ENCODE measurements around the gene SEC23IP. TPM values are rescaled to one million over a fixed set of nuclear protein-coding genes. Genes with fewer than 3 reads are reported as not detected.
"Not testable (repeated sequence)": the region's sequence is repeated elsewhere in the genome, so short reads cannot be mapped to it uniquely, and the experiment has no call there.

The SEC23IP gene
- total RNA-seq, 1 donor from 2014 or later: 39.2 TPM

DNA sequence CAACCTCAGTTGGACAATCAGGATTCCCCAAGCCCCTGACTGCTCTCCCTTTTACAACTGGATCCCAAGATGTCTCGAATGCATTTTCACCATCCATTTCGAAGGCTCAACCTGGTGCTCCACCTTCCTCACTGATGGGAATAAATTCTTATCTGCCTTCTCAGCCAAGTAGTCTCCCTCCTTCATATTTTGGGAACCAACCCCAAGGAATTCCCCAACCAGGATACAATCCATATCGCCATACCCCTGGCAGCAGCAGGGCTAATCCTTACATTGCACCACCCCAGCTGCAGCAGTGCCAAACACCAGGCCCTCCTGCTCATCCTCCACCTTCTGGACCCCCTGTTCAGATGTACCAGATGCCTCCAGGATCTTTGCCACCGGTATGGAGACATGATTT lies 6.0 kb downstream of the SEC23IP start:
- TF ChIP-seq, protein P1, sequence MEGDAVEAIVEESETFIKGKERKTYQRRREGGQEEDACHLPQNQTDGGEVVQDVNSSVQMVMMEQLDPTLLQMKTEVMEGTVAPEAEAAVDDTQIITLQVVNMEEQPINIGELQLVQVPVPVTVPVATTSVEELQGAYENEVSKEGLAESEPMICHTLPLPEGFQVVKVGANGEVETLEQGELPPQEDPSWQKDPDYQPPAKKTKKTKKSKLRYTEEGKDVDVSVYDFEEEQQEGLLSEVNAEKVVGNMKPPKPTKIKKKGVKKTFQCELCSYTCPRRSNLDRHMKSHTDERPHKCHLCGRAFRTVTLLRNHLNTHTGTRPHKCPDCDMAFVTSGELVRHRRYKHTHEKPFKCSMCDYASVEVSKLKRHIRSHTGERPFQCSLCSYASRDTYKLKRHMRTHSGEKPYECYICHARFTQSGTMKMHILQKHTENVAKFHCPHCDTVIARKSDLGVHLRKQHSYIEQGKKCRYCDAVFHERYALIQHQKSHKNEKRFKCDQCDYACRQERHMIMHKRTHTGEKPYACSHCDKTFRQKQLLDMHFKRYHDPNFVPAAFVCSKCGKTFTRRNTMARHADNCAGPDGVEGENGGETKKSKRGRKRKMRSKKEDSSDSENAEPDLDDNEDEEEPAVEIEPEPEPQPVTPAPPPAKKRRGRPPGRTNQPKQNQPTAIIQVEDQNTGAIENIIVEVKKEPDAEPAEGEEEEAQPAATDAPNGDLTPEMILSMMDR (IDR thresholded peaks at IDR 0.05): no peak
- no peaks in the 10 kb centered on the region for H3K27me3 Mint-ChIP-seq (ENCODE audit: insufficient read depth, low read depth)
- peaks cover 34% of the 10 kb centered on the region for H4K20me1 ChIP-seq (ENCODE audit: low read depth)
- no peak overlapping the region for H3K27ac ChIP-seq
- H3K36me3 ChIP-seq: no peaks in the 10 kb centered on the region
- H3K4me1 ChIP-seq: peaks cover 7% of the 10 kb centered on the region
- H2AFZ ChIP-seq (replicated peaks): no peak overlapping the region
- H3F3A ChIP-seq (ENCODE audit: low read depth): no peaks in the 10 kb centered on the region
- H3K4me3 Mint-ChIP-seq: no peak overlapping the region
- peaks cover 4% of the 10 kb centered on the region for H3K4me1 Mint-ChIP-seq
- peaks cover 5% of the 10 kb centered on the region for H3K36me3 Mint-ChIP-seq
- DNase-seq (ENCODE audit: low spot score): no peak
- no peak overlapping the region for H3K27ac Mint-ChIP-seq
- H3K9me3 Mint-ChIP-seq: no peaks in the 10 kb centered on the region
- no peak overlapping the region for H3K9ac ChIP-seq
- H3K27me3 ChIP-seq: no peaks in the 10 kb centered on the region
- H3K9me3 ChIP-seq (ENCODE audit: low read depth): no peaks in the 10 kb centered on the region
- H3K79me2 ChIP-seq (ENCODE audit: low read depth): peaks cover 85% of the 10 kb centered on the region
- no peak overlapping the region for H3K4me3 ChIP-seq
- H3K4me2 ChIP-seq: no peak overlapping the region

- Histone ChIP-seq H3K4me2 (no peak overlapping the region), H3K4me3 (no peak overlapping the region), H3K9me3 (ENCODE audit: low read depth) (no peaks in the 10 kb centered on the region), H3K27ac (no peak overlapping the region), H3K9ac (no peak overlapping the region), H4K20me1 (ENCODE audit: low read depth) (peaks cover 3% of the 10 kb centered on the region), H3K36me3 (peaks cover 5% of the 10 kb centered on the region), H3K79me2 (ENCODE audit: low read depth) (peaks cover 30% of the 10 kb centered on the region), H2AFZ (replicated peaks) (no peak overlapping the region), H3F3A (ENCODE audit: low read depth) (no peaks in the 10 kb centered on the region), H3K27me3 (no peaks in the 10 kb centered on the region), H3K4me1 (no peaks in the 10 kb centered on the region)
- no peak for DNase-seq (ENCODE audit: low spot score)
- Mint-ChIP-seq H3K27ac (no peak overlapping the region), H3K4me3 (no peak overlapping the region), H3K27me3 (ENCODE audit: insufficient read depth, low read depth) (no peaks in the 10 kb centered on the region), H3K4me1 (no peaks in the 10 kb centered on the region), H3K36me3 (peaks cover 13% of the 10 kb centered on the region), H3K9me3 (no peaks in the 10 kb centered on the region)
- TF ChIP-seq EZH2 (IDR thresholded peaks at IDR 0.05): no peak
- no peak for TF ChIP-seq EZH2phosphoT487 (IDR thresholded peaks at IDR 0.05)
- TF ChIP-seq, protein P1 (IDR thresholded peaks at IDR 0.05): no peak
Observed at GRCh38 chr10:119903946-119904666, 11.6 kb downstream of the SEC23IP start.

GRCh38 chr10:119907695-119908094 lies 15.2 kb downstream of the SEC23IP start:
- not testable (repeated sequence) for H3K4me1 Mint-ChIP-seq; H3F3A ChIP-seq (ENCODE audit: low read depth); DNase-seq (ENCODE audit: low spot score); H3K9me3 Mint-ChIP-seq; H3K9me3 ChIP-seq (ENCODE audit: low read depth); H3K27me3 ChIP-seq; H4K20me1 ChIP-seq (ENCODE audit: low read depth); H3K4me3 Mint-ChIP-seq; H3K4me1 ChIP-seq; H3K79me2 ChIP-seq (ENCODE audit: low read depth); H3K9ac ChIP-seq; H3K4me3 ChIP-seq; H3K36me3 ChIP-seq; H3K27ac ChIP-seq; H3K27ac Mint-ChIP-seq; H2AFZ ChIP-seq (replicated peaks); H3K27me3 Mint-ChIP-seq (ENCODE audit: insufficient read depth, low read depth); H3K4me2 ChIP-seq
- peaks cover 17% of the 10 kb centered on the region for H3K36me3 Mint-ChIP-seq

GRCh38 chr10:119908166-119908565 lies 15.6 kb downstream of the SEC23IP start:
- H3F3A ChIP-seq (ENCODE audit: low read depth): no peaks in the 10 kb centered on the region
- no peaks in the 10 kb centered on the region for H4K20me1 ChIP-seq (ENCODE audit: low read depth)
- no peak overlapping the region for H3K9ac ChIP-seq
- no peaks in the 10 kb centered on the region for H3K27me3 Mint-ChIP-seq (ENCODE audit: insufficient read depth, low read depth)
- no peak overlapping the region for H3K27ac ChIP-seq
- H3K27me3 ChIP-seq: no peaks in the 10 kb centered on the region
- TF ChIP-seq EZH2phosphoT487 (IDR thresholded peaks at IDR 0.05): no peak
- TF ChIP-seq, protein P1 (IDR thresholded peaks at IDR 0.05): no peak
- no peak for TF ChIP-seq EZH2 (IDR thresholded peaks at IDR 0.05)
- H3K27ac Mint-ChIP-seq: no peak overlapping the region
- no peaks in the 10 kb centered on the region for H3K79me2 ChIP-seq (ENCODE audit: low read depth)
- no peaks in the 10 kb centered on the region for H3K9me3 Mint-ChIP-seq
- H3K4me2 ChIP-seq: no peak overlapping the region
- H3K4me1 ChIP-seq: no peaks in the 10 kb centered on the region
- no peaks in the 10 kb centered on the region for H3K9me3 ChIP-seq (ENCODE audit: low read depth)
- DNase-seq (ENCODE audit: low spot score): no peak
- no peaks in the 10 kb centered on the region for H3K4me1 Mint-ChIP-seq
- peaks cover 20% of the 10 kb centered on the region for H3K36me3 Mint-ChIP-seq
- peaks cover 5% of the 10 kb centered on the region for H3K36me3 ChIP-seq
- H3K4me3 ChIP-seq: no peak overlapping the region
- no peak overlapping the region for H2AFZ ChIP-seq (replicated peaks)
- H3K4me3 Mint-ChIP-seq: no peak overlapping the region
